ENCODE results near the gene RACK1.

Gene RACK1

DNA sequence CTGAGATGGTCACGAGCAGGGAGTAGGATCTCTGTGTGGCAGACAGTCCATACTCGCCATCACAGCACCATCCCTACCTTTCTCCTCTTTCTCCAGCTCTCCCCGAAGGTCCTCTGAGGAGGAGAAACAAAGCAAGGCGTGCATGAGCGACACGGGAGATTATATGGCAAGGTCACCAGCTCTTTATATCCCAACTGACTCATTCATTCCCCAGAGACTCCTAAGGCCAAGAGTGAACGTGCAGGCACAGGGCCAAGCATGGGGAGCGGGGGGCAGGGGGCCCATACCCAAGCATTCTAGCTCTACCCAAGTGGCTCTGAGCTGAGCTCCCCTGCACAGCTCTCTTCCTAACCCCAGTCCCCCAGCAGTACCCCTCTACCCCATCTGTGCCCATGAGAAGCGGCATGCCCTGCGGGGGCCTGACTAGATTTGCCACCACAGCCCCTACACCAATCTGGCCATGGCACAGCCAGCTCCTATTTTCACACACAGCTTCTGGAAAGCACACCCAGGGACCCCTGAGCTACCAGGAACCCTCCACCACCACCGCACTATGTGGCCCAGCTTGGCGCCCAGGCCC lies 45.5 kb downstream of the RACK1 start:
- Histone ChIP-seq H3K27ac (ENCODE audit: low read depth, low read length) (no peak overlapping the region), H3K9me3 (ENCODE audit: low read length) (no peaks in the 10 kb centered on the region), H3K36me3 (ENCODE audit: insufficient read depth, low read length) (no peaks in the 10 kb centered on the region), H3K9ac (ENCODE audit: low read length) (no peak overlapping the region), H3K27me3 (ENCODE audit: control insufficient read depth in 1 of 2, insufficient read depth in 2 of 2, low read length in 2 of 2) (peaks cover 0 to 2% of the 10 kb centered on the region in 2 donors), H3K4me3 (ENCODE audit: low read depth in 1 of 2, low read length in 2 of 2) (no peak overlapping the region), H3K4me1 (ENCODE audit: insufficient read depth, low read length) (no peaks in the 10 kb centered on the region)

- Histone ChIP-seq H3K36me3 (ENCODE audit: insufficient read depth, low read length) (no peaks in the 10 kb centered on the region), H3K27ac (ENCODE audit: low read depth, low read length) (no peak overlapping the region), H3K9ac (ENCODE audit: low read length) (no peak overlapping the region), H3K27me3 (ENCODE audit: control insufficient read depth in 1 of 2, insufficient read depth in 2 of 2, low read length in 2 of 2) (no peaks in the 10 kb centered on the region), H3K4me3 (ENCODE audit: low read depth in 1 of 2, low read length in 2 of 2) (no peak overlapping the region), H3K4me1 (ENCODE audit: insufficient read depth, low read length) (peaks cover 6% of the 10 kb centered on the region), H3K9me3 (ENCODE audit: low read length) (no peaks in the 10 kb centered on the region)
Measured at GRCh38 chr5:181197326-181197951, 46.3 kb downstream of the RACK1 start.

GRCh38 chr5:181195249-181195761 lies 48.4 kb downstream of the RACK1 start:
- Histone ChIP-seq H3K4me1 (ENCODE audit: insufficient read depth, low read length) (peaks cover 7% of the 10 kb centered on the region), H3K9me3 (ENCODE audit: low read length) (no peaks in the 10 kb centered on the region), H3K36me3 (ENCODE audit: insufficient read depth, low read length) (no peaks in the 10 kb centered on the region), H3K9ac (ENCODE audit: low read length) (no peak overlapping the region), H3K27ac (ENCODE audit: low read depth, low read length) (no peak overlapping the region), H3K4me3 (ENCODE audit: low read depth in 1 of 2, low read length in 2 of 2) (no peak overlapping the region), H3K27me3 (ENCODE audit: control insufficient read depth in 1 of 2, insufficient read depth in 2 of 2, low read length in 2 of 2) (no peaks in the 10 kb centered on the region)

GRCh38 chr5:181194489-181195248 lies 49.0 kb downstream of the RACK1 start:
- Histone ChIP-seq H3K27ac (ENCODE audit: low read depth, low read length) (no peak overlapping the region), H3K27me3 (ENCODE audit: control insufficient read depth in 1 of 2, insufficient read depth in 2 of 2, low read length in 2 of 2) (no peaks in the 10 kb centered on the region), H3K9me3 (ENCODE audit: low read length) (no peaks in the 10 kb centered on the region), H3K4me3 (ENCODE audit: low read depth in 1 of 2, low read length in 2 of 2) (no peak overlapping the region), H3K4me1 (ENCODE audit: insufficient read depth, low read length) (peaks cover 7% of the 10 kb centered on the region), H3K9ac (ENCODE audit: low read length) (no peak overlapping the region), H3K36me3 (ENCODE audit: insufficient read depth, low read length) (no peaks in the 10 kb centered on the region)

GRCh38 chr5:181193656-181194055 lies 50.0 kb downstream of the RACK1 start:
- no peak overlapping the region for H3K9ac ChIP-seq (ENCODE audit: low read length)
- no peak overlapping the region for H3K27ac ChIP-seq (ENCODE audit: low read depth, low read length)
- no peaks in the 10 kb centered on the region for H3K27me3 ChIP-seq (ENCODE audit: control insufficient read depth in 1 of 2, insufficient read depth in 2 of 2, low read length in 2 of 2)
- no peak overlapping the region for H3K4me3 ChIP-seq (ENCODE audit: low read depth in 1 of 2, low read length in 2 of 2)
- peaks cover 7% of the 10 kb centered on the region for H3K4me1 ChIP-seq (ENCODE audit: insufficient read depth, low read length)
- H3K36me3 ChIP-seq (ENCODE audit: insufficient read depth, low read length) = no peaks in the 10 kb centered on the region
- H3K9me3 ChIP-seq (ENCODE audit: low read length) = no peaks in the 10 kb centered on the region

DNA sequence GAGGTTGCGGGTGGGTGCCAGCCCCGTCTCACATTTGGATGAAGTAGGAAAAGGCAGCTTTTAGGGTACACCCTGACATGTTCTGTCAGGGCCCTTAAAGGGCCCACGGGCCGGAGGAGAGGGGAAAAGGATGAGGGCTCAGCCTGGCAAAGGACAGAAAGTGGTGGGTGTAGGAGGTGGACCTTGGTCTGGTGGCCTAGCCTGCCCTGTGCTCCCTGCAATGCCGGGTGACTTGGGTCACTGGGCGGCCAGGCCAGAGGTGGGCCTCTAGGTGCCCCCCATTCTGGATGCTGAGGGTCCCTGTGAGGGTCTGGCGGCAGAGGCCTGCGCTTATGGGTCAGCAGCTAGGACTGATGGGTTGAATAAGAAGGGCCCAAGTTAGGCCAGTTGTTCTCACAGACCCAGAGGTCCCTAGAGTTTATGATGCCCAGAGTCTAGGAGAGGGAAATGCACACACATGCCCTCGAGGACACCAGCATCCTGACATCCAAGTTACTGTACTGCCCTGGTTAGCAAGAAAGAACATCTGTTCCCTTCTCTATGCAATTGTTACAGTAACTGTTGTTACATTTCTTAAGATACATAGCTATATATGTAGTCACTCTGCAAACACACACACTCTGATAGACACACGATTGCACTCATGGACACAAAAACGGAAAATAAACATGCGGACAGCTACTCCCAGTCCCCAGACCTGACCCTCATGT lies 51.2 kb downstream of the RACK1 start:
- H3K27ac ChIP-seq (ENCODE audit: low read depth, low read length) = peak overlapping the region; percentile 64
- H3K4me1 ChIP-seq (ENCODE audit: insufficient read depth, low read length) = peaks cover 11% of the 10 kb centered on the region
- H3K27me3 ChIP-seq (ENCODE audit: control insufficient read depth in 1 of 2, insufficient read depth in 2 of 2, low read length in 2 of 2) = no peaks in the 10 kb centered on the region

GRCh38 chr5:181191526-181192336 lies 52.0 kb downstream of the RACK1 start:
- Histone ChIP-seq H3K27me3 (ENCODE audit: control insufficient read depth in 1 of 2, insufficient read depth in 2 of 2, low read length in 2 of 2) (no peaks in the 10 kb centered on the region), H3K36me3 (ENCODE audit: insufficient read depth, low read length) (no peaks in the 10 kb centered on the region), H3K4me3 (ENCODE audit: low read depth in 1 of 2, low read length in 2 of 2) (peak overlapping the region; percentile 73 to 94), H3K27ac (ENCODE audit: low read depth, low read length) (peak overlapping the region; percentile 64), H3K4me1 (ENCODE audit: insufficient read depth, low read length) (peaks cover 13% of the 10 kb centered on the region), H3K9ac (ENCODE audit: low read length) (peak overlapping the region; percentile 53), H3K9me3 (ENCODE audit: low read length) (no peaks in the 10 kb centered on the region)

More for the DNA sequence above, 51.2 kb downstream of the RACK1 start:
- H3K9me3 ChIP-seq (ENCODE audit: low read length) = no peaks in the 10 kb centered on the region
- H3K36me3 ChIP-seq (ENCODE audit: insufficient read depth, low read length) = no peaks in the 10 kb centered on the region
- H3K4me3 ChIP-seq (ENCODE audit: low read depth in 1 of 2, low read length in 2 of 2) = peak overlapping the region; percentile 59 to 94
- H3K9ac ChIP-seq (ENCODE audit: low read length) = peak overlapping the region; percentile 53

- Histone ChIP-seq H3K36me3 (ENCODE audit: insufficient read depth, low read length) (no peaks in the 10 kb centered on the region), H3K4me3 (ENCODE audit: low read depth in 1 of 2, low read length in 2 of 2) (peak overlapping the region; percentile 73 to 94), H3K27me3 (ENCODE audit: control insufficient read depth in 1 of 2, insufficient read depth in 2 of 2, low read length in 2 of 2) (no peaks in the 10 kb centered on the region), H3K9me3 (ENCODE audit: low read length) (no peaks in the 10 kb centered on the region), H3K9ac (ENCODE audit: low read length) (peak overlapping the region; percentile 53), H3K27ac (ENCODE audit: low read depth, low read length) (peak overlapping the region; percentile 64), H3K4me1 (ENCODE audit: insufficient read depth, low read length) (peaks cover 13% of the 10 kb centered on the region)
Measured at GRCh38 chr5:181190711-181191525, 52.8 kb downstream of the RACK1 start.

- peak overlapping the region; percentile 64 for H3K27ac ChIP-seq (ENCODE audit: low read depth, low read length)
- H3K4me1 ChIP-seq (ENCODE audit: insufficient read depth, low read length) = peaks cover 13% of the 10 kb centered on the region
- H3K4me3 ChIP-seq (ENCODE audit: low read depth in 1 of 2, low read length in 2 of 2) = peak overlapping the region; percentile 73 to 94
- H3K27me3 ChIP-seq (ENCODE audit: control insufficient read depth in 1 of 2, insufficient read depth in 2 of 2, low read length in 2 of 2) = no peaks in the 10 kb centered on the region
- H3K36me3 ChIP-seq (ENCODE audit: insufficient read depth, low read length) = no peaks in the 10 kb centered on the region
- no peaks in the 10 kb centered on the region for H3K9me3 ChIP-seq (ENCODE audit: low read length)
- peak overlapping the region; percentile 63 for H3K9ac ChIP-seq (ENCODE audit: low read length)
Measured at GRCh38 chr5:181189962-181190710, 53.6 kb downstream of the RACK1 start.
